ENCODE measurements around the gene TRPM7.
"Not testable (repeated sequence)": the region's sequence is repeated elsewhere in the genome, so short reads cannot be mapped to it uniquely, and the experiment has no call there.

TRPM7 gene

DNA sequence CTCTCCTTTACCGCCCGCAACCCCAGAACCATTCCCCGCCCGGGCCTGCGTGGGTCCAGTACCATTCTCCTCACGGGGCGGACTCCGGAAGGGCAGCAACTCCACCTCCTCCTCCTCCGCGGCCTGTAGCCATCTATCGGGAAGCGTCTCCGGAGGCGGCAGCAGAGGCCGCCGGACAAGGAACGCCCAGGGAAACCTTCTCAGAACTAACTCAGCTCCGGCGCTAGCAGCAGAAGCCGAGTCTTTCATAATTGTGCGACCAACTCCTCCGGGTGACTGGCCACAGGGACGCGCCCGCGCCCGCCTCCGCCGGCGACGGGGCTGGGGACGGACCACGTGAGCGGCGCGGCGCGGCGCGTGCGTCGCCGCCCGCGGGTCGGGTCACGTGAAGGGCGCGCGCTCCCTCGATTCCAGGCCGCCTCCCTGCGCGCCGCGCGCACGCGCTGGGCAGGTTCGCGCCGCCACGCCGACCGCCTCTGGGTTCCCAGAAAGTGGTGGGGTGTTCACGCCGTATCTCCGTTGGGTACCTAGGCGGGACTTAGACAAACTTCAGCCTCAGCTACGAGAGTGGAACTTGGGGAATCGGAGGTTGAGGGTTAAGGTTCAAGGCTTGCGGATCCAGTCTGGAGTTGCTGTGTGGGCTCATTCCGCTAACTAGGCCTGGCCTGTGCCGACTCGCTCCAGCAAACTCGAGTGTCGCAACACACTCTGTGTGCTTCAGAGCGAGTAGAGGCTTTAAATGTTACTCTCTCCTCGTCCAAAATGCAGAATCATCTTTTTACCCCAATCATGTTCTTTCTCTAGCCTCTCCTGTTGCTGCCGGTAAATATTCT, at the start of gene TRPM7:
TRPM7 (minus strand) TSS at position 329 of the 833 bp plus-strand sequence; CDS start at position 65, 264 bp downstream.
- peak; percentile 86 for DNase-seq (ENCODE audit: low read depth)

DNA sequence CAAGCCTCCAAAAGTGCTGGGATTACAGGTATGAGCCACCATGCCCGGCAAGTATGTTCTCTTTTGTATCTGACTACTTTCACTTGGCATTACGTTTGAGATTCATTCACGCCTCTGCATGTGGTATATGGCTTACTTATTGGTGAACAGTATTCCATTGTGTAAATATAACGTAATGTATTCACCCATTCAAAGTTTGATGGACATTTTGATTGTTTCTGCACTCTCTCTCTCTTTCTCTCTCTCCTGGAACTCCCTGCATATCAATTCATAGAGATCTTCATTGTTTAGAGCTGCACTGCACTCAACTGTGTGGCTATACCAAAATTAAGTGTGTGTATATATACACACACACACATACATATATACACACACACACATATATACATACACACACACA, 48.6 kb upstream of the TRPM7 start:
- no peak for DNase-seq (ENCODE audit: low read depth)

- no peak for DNase-seq (ENCODE audit: low read depth)
These were observed 39.7 kb upstream of the TRPM7 start for GRCh38 chr15:50726315-50726714.

GRCh38 chr15:50718700-50719125, 32.1 kb upstream of the TRPM7 start:
- DNase-seq (ENCODE audit: low read depth): no peak

DNA sequence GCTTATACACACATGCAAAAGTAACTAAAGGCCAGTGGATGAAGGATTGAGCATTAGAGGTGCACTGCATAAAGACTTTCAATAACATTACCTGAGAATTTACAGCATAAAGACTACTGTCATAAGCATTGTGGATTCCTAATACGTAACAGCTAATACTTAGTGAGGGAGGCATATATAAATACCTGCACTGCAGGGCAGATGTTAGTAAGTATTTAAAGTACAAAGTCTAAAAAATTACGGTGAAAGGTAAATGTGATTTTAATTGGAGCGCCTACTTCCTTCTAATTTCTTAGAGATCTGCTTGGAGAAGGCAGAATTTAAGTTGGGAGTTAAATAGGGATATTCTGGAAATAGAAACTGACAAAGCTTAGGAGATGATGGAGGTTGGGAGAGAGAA, 25.4 kb upstream of the TRPM7 start:
- no peak for DNase-seq (ENCODE audit: low read depth)

DNA sequence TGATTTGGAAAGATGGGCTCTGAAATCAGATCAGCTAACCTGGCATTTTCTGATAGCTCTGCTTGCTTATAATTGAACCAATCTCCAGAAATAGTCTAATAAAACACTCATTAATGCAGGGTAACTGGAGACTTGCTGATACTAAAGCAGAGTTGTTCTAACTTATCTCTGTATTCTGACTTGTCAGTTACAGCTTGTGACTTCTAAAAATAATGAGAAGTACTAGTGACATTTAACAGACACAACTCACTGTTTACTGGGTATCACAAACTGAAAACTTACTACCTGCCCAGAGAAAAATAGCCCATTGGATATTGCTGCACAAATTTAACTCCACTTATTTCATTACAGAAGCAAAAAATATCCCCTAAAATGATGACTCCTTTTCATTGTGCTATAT, 24.0 kb upstream of the TRPM7 start:
- DNase-seq (ENCODE audit: low read depth): no peak

DNA sequence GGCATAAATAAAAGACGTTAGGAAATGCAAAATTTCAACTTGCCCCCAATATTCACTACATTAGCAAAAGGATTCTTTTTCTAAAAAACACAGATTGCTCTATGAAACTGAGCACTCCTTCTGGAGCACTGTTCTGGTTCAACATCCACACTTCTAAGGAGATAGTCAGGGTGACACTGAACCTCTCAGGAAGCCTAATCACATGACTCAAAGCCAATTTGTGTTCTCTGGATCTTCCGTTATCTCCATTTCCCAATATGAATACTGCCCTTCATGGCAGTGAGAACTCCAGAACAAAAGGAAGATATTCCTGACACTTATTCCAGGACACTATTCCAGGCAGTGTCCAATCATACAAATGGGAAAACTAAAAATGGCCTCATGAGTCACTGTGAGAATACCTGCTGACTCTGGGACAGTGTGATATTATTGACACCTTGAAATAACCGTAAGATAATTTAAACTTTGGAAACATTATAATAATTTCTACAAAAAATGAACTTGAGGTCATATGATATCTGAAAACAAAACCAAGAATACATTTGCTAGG, 21.4 kb upstream of the TRPM7 start:
- DNase-seq (ENCODE audit: low read depth): no peak

DNA sequence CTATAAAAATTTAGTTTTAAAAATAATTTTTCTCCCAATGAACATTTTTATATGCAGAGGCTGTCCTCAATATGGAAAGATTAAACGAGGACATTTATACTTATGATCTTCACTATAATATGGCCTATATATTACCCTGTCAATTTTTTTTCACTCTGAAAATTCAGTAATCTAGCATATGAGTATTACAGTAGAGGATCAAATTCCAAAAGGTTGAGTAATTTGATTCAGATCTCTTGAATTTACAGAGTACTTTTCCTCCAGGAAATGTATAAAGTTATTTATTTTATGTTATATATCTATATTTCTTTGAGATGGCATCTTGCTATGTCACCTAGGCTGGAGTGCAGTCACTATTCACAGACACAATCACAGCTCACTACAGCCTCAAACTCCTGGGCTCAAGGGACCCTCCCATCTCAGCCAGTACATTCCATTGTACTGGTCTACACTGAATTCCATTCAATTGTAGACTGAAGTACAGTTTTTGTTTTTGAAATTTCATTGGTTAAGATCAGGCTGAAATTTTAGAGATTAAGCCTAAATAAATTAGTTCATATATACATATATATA, 16.3 kb upstream of the TRPM7 start:
- DNase-seq (ENCODE audit: low read depth): no peak

DNA sequence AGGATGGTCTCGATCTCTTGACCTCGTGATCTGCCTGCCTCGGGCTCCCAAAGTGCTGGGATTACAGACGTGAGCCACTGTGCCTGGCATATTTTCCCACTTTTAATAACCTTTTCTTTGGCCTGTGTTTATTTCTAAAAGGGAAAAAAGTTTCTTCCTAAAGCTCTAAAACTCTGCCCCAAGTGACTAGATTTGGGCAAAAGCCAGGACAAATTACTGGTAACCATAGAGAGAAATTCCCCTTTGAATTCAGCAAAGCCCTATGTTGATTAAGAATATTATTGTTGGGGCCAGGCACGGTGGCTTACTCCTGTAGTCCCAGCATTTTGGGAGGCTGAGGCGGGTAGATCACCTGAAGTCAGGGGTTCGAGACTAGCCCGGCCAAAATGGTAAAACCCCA, 11.5 kb upstream of the TRPM7 start:
- no peak for DNase-seq (ENCODE audit: low read depth)

- DNase-seq (ENCODE audit: low read depth): no peak
These were observed 10.7 kb upstream of the TRPM7 start for GRCh38 chr15:50697109-50697797.

DNA sequence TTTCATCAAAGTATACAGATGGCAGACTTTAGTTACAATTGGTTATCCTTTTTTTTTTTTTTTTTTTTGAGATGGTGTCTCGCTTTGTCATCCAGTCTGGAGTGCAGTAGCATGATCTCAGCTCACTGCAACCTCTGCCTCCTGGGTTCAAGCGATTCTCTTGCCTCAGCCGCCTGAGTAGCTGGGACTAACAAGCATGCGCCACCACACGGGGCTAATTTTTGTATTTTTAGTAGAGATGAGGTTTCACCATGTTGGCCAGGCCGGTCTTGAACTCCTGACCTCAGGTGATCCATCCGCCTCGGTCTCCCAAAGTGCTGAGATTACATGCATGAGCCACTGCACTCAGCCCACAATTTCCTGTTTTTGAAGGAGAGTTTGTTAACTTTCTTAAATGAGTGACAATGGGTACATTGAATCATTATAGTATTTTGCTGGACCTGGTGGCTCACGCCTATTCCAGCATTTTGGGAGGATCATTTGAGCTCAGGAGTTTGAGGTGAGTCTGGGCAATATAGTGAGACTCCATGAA, 8.1 kb upstream of the TRPM7 start:
- DNase-seq (ENCODE audit: low read depth): not testable (repeated sequence)

- no peak for DNase-seq (ENCODE audit: low read depth)
These were observed 805 bp upstream of the TRPM7 start for GRCh38 chr15:50687302-50687902.

DNA sequence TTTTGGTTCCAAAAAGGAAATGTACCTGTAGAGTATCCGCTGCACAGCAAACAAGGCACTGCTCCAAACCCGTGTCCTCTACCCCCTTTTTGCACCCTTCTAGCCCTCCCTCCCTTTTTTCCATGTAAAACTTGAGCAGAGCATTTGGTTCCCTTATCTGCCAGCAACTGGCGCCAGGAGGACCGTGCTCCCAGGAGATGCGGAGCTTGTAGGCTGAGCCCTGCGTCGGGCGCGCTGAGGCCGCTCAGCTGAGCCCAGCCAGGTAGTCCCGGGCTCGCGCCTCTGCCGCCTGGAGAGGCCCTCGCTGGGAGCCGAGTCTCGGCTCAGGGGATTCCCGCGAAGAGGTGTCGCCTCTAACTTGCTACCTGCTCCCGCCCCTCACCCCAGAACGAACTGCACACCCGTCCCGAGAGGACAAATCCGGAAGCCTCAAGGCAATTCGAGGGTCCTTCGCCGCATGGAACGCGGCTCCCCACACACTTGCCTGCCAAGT, 575 bp downstream of the TRPM7 start:
- DNase-seq (ENCODE audit: low read depth): peak; percentile 59

DNA sequence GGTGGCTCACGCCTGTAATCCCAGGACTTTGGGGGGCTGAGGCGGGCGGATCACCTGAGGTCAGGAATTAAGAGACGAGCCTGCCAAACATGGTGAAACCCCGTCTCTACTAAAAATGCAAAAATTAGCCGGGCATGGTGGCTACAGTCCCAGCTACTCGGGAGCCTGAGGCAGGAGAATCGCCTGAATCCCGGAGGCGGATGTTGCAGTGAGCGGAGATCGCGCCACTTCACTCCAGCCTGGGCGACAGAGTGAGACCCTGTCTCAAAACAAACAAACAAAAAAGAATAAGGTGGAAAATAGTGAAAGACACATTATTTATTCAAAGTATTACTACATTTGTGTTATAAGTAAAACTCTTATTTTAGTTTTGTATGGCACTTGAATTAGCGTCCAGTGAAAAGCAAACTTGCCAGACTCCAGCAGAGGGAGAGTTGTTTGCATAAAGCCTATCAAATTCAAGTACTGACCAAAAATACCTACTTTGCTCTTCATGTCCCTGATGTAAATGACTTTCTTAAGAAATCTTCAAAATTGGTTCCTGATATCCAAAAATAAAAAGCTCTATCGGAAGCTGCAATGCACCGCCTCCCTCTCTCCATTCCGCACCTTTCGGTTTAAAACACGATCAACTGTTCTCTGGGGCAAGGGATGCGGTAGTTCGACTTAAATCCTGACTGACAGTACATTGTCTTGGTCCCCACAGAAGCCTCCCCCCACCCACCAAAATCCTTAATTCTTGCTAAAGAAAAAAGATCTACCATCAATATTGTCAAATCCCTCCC, 1.2 kb downstream of the TRPM7 start:
- DNase-seq (ENCODE audit: low read depth): no peak

- DNase-seq (ENCODE audit: low read depth): no peak
These were observed 5.1 kb downstream of the TRPM7 start for GRCh38 chr15:50681467-50681866.

DNA sequence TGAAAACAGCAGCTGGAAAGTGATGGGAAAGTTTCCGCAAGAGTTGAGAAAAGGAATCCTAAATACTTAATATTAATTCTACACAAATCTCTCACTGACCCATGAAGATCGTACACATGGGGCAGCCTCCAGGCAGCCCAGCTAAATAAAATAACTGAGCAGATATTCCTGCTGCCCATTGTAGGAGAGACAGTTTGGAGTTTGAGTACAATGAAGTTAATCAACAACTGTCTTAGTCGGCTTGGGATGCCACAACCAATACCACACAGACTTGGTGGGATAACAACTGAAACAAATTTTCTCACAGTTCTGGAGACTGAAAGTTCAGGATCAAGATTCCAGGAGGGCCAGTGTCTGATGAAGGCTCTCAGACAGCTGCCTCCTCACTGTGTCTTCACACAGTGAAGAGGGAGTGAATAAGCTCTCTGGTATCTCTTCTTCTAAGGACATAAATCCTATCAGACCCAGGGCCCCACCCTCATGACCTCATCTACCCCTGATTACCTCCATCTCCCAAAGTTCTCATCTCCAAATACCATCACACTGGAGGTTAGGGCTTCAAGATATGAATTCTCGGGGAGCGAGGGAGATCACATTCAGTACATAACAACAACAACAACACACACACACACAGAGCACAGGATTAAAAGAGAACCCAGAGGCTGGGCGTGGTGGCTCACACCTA, 9.7 kb downstream of the TRPM7 start:
- no peak for DNase-seq (ENCODE audit: low read depth)

GRCh38 chr15:50675535-50676144, 11.0 kb downstream of the TRPM7 start:
- no peak for DNase-seq (ENCODE audit: low read depth)

- DNase-seq (ENCODE audit: low read depth): no peak
These were observed 16.5 kb downstream of the TRPM7 start for GRCh38 chr15:50670115-50670514.

- DNase-seq (ENCODE audit: low read depth): no peak
These were observed 17.0 kb downstream of the TRPM7 start for GRCh38 chr15:50669611-50670010.

GRCh38 chr15:50665938-50666337, 20.7 kb downstream of the TRPM7 start:
- DNase-seq (ENCODE audit: low read depth): no peak

All from stimulated activated CD8-positive, alpha-beta memory T cell treated with anti-CD3 and anti-CD28 coated beads, Interleukin-12 subunit alpha, Interleukin-12 subunit beta, amount 100 ng/mL, for 4 hours (primary cell).